NCI-H345 treated with DMSO at 0.1 percent for 48 hours (cell line): ENCODE measurements around the gene RPTOR.
"Not testable (repeated sequence)": the region's sequence is repeated elsewhere in the genome, so short reads cannot be mapped to it uniquely, and the experiment has no call there.

Experiments
- DNase-seq: peaks from one replicate; lab custom pipeline; 2025; ENCODE audit not compliant: unreplicated experiment; lab: John Stamatoyannopoulos, UW

RPTOR gene

DNA sequence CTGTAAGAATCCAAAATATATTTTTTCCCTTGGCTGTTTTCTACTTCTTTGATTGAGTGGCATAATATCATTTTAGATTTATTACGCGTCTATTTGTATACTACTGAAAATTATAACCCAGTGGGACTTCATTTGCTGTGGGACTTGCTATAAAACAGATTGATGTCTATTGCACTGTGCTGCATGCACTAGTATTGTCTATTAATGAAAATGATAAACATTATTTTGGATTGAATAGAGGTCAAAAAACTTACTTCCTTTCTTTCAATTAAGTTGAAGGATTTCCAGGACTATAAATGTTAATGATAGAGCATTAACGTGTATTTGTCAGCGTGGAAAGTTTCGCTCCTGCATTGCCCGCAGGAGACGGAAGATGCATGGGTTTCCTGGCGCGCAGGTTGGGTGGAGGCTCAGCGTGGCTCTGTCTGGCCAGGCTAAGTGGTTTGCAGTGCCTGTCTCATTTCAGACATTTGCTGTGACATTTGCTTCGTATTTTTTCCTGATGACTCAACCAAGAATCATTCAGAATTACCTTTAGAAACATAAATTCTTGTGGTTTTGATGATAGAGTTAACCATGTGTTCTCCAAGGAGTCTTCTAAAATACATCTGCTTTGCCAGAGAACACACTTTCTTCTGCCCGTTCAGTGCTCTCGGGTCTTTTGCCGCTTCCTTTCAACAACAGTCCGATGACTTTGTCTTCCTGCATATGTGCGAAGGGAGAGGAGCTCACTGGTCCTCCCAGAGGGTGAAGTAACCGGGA, 216.7 kb downstream of the RPTOR start:
- DNase-seq = peak; percentile 80

DNA sequence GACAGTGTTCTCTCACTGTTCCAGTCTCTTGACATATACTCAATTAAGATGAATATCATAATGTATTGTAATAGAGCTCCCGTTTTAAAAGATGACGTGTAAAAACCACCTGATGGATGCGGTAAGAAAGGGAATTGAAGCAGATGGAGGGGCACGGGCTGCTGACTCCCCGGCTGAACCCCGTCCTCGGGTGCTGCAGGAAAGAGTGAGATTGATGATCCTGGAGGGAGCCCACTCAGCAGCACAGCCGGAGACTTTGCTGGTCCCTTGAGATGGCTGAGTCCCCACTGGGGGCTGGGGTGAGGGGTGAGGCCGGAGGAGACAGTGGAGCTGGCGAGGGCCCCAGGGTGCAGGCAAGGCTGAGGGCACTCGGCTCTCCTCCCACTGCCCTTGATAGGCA, 217.4 kb downstream of the RPTOR start:
- no peak for DNase-seq

DNA sequence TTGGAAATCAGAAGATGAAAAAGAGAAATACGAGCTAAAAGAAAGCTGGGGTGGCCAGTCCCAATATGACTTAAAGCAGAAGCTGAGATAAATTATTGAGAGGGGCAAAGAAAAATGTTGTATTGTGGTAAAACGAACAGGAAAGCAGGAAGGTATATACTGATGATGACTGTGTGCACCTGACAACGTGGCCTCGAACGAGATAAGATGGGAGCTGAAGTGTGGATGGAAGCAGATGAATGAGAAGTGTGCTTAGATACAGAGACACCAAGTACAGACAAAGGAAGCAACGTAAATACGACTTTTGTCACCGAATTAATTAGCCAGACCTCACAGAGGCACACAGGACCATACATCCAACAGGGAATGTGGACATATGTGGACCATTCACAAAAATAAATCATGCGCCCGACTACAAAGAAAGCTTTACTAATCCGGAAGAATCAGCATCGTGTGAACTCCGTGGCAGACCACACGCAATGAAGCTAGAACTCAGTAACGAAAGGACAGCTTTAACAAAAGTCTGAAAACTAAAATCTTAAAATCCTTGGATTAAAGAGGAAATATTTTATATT, 218.7 kb downstream of the RPTOR start:
- no peak for DNase-seq

DNA sequence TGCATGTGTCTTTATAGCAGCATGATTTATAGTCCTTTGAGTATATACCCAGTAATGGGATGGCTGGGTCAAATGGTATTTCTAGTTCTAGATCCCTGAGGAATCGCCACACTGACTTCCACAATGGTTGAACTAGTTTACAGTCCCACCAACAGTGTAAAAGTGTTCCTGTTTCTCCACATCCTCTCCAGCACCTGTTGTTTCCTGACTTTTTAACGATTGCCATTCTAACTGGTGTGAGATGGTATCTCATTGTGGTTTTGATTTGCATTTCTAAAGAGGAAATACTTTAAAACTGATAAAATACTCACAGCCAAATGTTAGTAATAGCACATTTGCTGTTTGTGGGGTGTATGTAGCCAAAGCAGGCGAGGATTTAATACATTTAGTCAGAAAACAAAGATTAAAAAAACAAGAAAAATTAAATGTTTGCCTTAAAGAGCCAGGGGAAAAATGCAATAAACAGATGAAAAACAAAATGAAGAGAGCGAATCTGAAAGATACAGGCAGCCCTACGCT, 220.0 kb downstream of the RPTOR start:
- DNase-seq = not testable (repeated sequence)

DNA sequence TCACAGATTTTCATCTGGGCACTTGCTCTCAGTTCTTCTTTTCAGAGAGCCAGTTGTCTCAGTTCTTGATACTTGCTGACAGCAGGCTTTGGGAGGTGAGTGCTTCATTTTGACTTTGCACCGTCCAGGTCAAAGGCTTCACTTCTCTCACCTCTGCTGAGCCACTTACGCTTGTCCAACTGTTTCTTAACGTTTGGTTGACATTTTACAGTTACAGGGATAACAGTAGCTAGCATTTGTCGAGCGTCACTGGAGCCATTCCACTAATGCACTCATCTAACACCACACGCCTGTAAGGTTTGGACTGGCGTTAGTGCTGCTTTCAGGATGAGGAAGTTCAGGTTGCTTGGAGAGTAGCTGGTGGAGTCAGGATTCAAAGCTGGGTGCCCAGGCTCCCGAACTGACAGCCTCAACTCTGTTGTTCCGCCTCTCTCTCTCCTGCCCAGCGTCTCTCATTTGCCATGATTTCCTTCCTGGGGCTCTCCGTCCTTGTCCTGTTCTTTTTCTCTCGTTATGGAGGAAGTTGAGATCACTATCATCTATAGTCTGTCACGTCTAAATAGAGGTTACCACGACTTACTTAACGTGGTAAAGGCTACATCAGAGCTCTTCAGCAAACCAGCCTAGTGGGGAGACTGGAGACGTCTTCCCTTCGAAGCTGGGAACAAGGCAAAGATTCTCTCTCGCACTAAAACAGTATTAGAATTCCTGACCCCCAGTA, 220.8 kb downstream of the RPTOR start:
- no peak for DNase-seq

DNA sequence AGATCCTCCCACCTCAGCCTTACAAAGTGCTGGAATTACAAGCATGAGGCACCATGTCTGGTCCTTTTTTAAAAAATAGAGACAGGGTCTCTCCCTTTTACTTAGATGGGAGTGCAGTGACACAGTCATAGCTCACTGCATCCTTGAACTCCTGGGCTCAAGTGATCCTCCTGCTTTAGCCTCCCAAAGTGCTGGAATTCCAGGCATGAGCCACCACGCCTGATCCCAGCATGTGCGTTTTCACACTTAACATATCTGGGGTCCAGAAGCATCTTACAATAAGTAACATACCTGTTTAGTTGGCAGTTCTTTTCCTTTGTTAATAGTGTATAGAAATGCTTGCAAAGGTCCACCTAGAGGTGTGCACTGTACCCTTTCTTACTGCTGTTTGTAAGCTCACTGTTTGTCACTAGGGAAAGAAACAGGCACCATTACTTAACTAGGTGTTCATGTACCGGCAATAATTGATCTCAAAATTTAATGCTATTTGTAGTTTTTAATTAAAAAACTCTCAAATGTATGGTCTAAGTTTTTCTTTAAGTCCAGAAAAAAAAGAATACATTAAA, 221.7 kb downstream of the RPTOR start:
- DNase-seq = no peak

DNA sequence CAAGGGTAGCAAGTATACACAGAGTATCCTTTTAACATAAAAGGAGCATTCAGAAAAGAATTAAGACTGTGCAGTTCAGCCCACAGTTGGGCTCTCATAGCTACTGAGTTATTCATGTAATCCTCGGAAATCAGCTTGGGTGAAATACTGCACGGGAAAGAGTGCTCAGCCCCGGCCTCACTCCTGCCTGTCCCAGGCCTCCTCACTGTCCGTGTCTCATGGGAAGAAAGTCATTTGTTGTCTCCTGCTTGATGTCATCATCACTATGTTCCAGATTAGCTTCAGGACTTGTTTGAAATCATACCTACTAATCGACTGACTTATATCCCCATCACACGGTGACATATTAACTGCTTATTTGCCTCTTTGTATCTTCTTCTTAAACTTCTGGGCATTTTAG, 223.8 kb downstream of the RPTOR start:
- no peak for DNase-seq

DNA sequence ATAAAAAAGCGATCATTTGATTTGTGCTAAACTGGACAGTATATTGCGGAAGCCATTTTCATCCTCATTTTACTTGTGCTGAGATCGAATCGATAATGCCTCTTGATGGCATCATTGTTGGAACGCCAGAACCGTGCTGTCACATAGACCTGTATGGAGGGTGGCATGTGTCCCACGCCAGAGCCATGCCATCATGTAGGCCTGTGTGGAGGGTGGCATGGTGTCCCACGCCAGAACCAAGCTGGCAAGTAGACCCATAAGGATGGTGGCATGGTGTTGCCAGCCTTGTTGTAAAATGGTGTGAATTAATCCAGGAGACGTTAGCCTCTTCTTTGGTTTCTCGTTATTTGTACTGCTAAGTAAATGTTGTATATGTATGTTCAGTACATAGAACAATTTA, 224.3 kb downstream of the RPTOR start:
- no peak for DNase-seq

DNA sequence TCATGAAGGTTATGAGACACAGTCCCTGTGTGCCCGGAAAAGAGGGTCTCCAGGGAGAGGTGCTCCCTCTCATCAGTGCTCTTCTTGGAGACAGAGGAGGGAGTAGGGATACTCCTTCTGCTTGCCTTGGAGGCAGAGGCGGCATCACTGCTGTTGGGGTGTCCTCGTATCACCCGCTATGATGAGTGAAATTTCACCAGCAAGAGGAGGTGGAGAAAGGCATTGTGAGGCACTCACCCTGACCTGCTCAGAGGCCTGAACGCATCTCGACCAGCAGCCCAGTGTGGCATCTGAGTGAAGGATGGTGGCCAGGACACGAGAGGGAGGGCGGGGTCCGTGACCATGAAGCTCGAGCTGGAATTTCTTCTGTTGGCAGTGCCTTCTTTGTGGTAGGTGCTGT, 224.9 kb downstream of the RPTOR start:
- DNase-seq = no peak

DNA sequence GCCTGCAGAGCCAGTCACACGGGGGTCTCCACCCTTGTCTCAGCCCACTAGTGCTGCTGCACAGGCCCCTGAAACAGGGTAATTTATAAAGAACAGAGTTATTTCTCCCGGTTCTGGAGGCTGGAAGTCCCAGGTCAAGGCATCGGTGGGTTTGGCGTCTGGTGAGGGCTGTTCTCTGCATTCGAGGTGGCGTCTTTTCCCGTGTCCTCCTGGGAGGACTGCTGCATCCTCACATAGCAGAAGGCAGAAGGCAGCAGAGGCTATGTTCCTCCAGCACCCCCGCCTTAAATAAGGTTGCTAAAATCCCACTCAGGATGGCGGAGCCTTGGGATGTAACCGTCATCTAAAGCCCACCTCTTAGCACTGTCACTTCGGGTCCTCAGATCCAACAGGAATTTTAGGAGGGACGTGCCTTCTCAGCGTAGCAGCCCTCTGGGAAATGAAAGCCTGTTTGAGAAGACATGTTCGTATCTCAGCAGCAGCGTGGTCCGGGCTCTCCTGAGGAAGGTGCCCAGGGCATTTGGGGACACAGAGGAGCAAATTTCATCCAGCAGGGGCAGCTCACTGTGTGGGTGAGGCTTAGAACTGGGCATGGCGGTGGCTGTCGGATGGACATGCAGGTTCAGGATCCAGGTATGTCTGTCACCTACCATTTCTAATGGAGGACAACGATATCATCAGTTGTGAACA, 225.4 kb downstream of the RPTOR start:
- no peak for DNase-seq

DNA sequence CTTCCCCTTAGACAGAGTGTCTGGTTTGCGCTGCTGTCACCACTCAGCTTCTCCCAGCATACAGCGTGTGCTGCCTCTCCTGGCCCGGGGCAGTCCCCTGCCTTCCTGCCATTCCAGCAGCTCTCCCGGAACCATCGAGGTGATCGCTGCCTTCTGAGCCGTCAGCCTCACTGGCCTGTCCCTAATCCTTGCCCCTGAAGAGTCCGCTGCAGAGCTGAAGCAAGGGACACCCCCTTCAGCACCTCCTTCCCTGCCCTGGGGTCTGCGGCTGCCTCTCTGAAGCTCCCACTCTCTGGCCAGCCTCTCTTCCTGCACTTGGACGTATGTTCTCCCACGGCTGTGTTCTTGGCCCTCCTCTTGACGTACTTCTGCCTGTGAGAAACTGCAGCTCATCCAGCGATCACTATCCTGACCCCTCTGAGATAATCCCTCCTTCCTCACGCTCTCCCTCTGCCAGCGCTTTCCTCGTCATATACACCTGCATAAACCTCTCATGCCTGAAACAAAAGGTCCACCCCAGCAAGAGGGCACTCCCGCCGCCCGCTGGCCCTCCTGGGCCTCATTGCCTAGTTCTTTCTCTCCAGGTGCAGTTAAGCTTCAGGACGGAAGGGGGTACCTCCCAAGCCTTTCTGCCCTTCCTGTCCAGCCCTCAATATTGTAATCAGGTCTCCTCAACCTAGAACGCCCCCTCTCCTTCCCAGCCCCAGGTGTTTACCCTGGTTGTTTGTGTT, 226.4 kb downstream of the RPTOR start:
- DNase-seq = peak; percentile 81

DNA sequence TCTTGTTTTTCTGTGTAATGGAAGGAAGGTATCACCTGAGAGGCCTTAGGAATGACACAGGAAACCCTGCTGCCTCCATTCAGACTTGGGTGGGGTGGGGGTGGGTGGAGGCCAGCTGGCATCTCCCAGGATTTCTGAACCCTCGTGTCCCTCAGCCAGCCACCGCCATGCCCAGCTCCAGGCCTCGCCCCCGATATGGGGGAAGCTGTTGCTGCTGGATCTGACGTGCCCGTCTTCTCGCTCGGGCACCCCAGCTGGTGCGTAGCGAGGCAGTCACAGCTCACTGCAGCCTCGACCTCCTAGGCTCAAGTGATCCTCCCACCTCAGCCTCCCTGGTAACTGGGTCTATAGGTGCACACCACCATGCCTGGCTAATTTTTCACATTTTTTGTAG, 227.0 kb downstream of the RPTOR start:
- DNase-seq = no peak

DNA sequence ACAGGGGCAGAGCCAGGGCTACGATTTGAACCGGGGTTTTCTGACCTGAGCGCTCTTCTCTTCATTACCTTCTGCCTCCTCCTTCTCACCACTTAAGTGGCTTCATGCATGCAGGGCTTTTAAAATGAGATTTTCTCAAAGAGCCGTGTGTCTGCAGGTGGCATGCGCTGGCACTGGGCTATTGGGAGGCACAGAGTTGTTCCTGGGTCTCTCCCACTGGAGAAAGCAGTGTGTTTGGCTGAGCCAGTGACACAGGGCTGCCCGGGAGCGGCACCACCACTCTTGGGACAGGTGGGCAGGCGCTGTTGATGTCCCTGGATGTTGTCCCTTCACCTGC, 228.2 kb downstream of the RPTOR start:
- DNase-seq = no peak

DNA sequence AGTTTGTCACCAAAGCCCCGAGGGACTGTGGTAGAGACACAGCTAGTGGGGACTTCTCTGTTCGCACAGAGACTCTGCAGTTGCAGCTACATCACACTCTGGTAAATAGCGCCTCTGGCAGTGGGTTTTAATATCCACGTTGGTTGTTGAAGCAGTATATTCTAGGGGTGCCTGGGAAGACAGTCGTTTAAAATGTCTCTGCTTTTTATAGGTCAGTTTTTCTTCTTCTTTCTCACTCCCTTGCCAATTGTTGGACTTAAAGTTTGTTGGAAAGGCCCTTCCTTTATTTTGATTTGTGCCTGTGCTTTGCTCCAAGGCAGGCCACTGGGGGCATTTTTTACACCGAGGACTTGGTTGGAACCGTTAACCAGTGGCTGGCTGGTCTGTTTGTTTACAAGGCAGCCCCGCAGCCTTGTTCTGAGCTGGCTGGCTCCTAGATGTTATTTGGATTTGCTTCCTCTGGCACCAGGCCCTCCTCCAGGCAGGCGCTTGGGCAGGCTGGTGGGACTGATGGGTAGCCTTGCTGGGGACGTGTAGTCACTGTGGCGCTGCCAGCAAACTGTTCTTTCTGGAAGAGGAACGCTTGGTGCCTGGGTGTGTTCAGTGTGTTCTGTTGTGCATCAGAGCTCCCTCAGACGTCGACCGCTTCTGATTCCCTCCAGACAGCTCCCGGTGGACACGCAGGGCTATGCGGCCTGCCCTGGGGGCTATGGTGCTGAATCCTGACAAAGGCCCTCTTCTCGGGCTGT, 228.8 kb downstream of the RPTOR start:
- no peak for DNase-seq

DNA sequence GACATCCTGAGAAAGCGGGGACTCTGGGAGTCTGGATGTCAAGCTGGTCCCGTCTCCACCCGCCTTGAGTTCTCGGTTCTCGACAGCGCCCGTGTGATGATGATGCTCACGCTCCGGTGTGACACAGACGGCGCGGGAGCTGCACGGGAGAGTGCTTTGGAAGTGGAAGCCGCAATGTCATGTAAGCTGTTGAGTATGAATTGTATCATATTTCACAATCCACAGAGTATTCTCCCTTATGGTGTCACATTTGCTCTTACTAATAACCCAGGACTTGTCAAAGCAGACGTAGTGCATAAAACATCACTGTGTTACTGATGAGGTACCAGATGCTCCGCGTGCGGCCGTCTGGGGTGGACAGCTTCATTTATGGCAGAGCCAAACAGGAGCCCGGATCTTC, 229.5 kb downstream of the RPTOR start:
- DNase-seq = no peak

DNA sequence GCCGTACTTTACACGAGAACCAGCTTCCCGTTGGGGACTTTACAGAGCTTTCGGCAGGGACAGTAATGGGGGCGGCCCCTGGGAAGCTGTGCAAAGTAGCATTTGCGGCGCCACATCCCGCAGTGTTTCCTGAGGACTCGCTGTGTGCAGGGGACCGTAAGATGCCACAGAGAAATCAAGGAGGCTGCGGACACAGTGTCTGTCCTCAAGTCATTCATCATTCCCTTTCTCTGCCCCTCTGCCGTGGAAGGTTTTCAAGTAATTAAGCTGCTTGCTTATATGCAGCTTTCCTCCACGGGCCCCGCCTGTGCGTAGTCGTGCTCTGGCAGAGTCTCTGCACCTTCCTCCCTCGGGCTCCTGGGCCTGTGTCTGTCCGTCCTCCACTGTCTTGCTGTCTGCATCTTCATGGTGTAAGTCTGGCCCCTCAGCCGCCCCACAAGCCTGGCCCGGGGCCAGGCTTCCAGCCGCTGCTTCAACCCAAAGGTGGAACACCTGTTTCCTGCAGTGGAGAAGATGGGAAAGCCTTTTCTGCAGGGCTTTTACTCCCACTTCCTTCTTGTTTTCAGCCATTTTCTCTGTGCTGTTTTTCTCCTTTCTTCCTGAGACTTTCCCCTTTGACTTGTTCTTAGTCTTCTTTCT, 230.1 kb downstream of the RPTOR start:
- peak; percentile 72 for DNase-seq

DNA sequence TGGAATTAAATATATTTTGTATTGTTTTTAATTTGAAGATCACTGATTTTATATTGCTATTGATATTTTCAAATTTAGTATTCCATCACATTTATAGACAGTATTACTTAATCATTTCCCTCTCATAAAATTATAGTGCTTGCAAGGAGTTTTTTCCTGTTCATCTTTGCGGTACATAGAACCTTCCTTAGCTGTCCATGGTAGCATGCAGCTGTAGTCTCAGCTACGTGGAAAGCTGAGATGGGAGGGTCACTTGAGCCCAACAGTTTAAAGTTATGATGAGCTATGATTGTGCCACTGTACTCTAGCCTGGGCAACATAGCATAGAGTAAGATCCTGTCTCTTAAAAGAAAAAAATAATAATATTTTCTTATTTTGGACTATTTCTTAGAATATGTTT, 231.2 kb downstream of the RPTOR start:
- DNase-seq = no peak

DNA sequence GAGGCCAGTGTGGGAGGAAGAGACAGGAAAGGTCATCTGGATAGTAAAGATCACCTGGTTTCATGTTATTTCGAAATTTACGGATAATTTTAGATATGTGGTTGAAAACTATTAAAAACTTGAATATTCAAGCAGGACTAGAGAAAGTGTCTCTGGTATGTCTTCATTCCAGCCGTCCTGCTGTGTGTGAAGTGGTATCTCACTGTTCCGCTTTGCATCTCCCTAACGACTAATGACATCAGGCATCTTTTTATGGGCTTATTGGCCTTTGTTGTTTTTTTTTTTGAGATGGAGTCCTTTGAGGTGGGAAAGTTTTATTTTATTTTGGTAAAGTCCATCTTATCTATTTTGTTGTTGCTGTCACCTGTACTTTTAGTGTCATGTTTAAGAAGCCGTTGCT, 232.6 kb downstream of the RPTOR start:
- no peak for DNase-seq

DNA sequence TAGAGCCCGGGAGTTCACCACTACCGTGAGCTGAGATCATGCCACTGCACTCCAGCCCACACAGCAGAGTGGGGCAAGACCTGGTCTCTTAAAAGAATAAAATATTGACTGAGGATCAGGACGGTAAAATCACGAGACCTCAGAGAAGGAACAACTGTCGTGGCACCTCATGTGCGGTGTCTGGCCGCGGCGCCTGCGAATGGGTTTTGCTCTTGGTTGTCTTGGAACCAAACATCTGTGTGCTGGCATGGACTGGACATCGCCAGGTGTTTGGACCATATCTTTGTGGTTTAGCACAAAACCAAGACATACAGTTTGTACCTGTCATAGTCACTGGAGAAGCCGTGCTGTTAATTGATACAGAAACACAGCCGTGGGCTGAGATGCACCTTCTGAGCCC, 234.1 kb downstream of the RPTOR start:
- DNase-seq = no peak

DNA sequence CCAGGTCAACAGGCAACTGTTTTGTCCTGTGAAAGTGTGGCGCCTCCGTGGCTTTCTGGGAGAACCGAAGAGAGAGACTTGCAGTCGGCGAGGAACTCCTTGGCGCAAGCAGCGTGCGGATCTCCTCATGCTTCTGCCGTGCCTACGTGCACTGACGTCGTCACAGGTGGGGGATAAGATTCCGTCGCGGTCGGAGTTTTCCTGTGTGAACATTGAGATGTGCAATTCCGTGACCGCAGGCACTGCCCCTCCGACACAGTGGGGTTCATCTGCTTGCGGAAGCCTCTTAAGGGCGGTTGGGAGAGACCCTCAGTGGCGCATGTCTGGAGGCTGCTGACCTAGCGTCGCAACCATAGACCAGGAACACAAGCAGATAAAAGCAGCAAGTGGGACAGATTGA, 234.7 kb downstream of the RPTOR start:
- DNase-seq = no peak
